HepG2 (cell line): ENCODE measurements around the gene VPS37B. TPM values are rescaled to one million over a fixed set of nuclear protein-coding genes. Genes with fewer than 3 reads are reported as not detected.

ENCODE experiments used
- ATAC-seq: fragments of 200-7000 bp; cut with Tn5 transposase; 3 replicates; pipeline ENCODE4 v1.9.1; 2020; ENCODE audit warnings: mild to moderate bottlenecking, moderate library complexity
- BruUV-seq: library from RNA; stranded (reverse); fragments of 400-500 nt; replicated peaks from 2 replicates; lab custom pipeline; 2021; lab: Mats Ljungman, UMichigan
- CTCF ChIA-PET: fragments of 300-600 bp; formaldehyde crosslinking; extraction: SDS; loops from one replicate; lab custom pipeline; 2021; ENCODE audit warnings: low total read pairs, inconsistent platforms, low intra/inter-chr PET ratio; lab: Yijun Ruan, JAX
- POLR2A ChIA-PET: fragments of 350-600 bp; sonication (Branson Sonifier 250); formaldehyde crosslinking; loops from one replicate; lab custom pipeline; 2020; ENCODE audit warnings: antibody characterized with exemption, inconsistent platforms; lab: Yijun Ruan, JAX
- DNase-seq: peaks from one replicate; pipeline ENCODE4 v3.0.0-alpha.2; 2015; ENCODE audit warnings: low spot score
- FAIRE-seq: peaks from 3 replicates; lab custom pipeline; 2011; peaks lifted over from hg19 to GRCh38; lab: Jason Lieb, UNC
- H2AFZ ChIP-seq: one replicate; pipeline ENCODE4 v1.6.1; 2011; ENCODE audit warnings: low read length, inconsistent platforms
- H3K27ac ChIP-seq: fragments of 300-600 bp; 3 replicates; pipeline ENCODE4 v1.8.0; 2011; ENCODE audit warnings: mixed run types, mild to moderate bottlenecking, mixed read lengths, low read length, inconsistent platforms; ENCODE audit not compliant: insufficient read depth; ENCODE audit errors: extremely low read length
- H3K27me3 ChIP-seq, 2 experiments: fragments of 200-600 bp in 1 of 2; 2 replicates in 1 of 2; 3 replicates in 1 of 2; pipeline versions ENCODE4 v1.6.0 to v1.8.0; 2011; ENCODE audit warnings: low read length in 2 of 2, mild to moderate bottlenecking in 2 of 2, moderate library complexity in 2 of 2, inconsistent platforms in 1 of 2; ENCODE audit not compliant: insufficient read depth in 2 of 2, control insufficient read depth in 1 of 2
- H3K36me3 ChIP-seq, 2 experiments: fragments of 200-600 bp in 1 of 2; replicated peaks in 1 of 2; 2 replicates in 1 of 2; 3 replicates in 1 of 2; pipeline versions ENCODE4 v1.5.1 to v1.8.0; 2011; ENCODE audit warnings: low read length in 2 of 2, inconsistent platforms in 1 of 2; ENCODE audit not compliant: insufficient read depth in 2 of 2, control insufficient read depth in 1 of 2
- H3K4me1 ChIP-seq: 2 replicates; pipeline ENCODE4 v1.5.1; 2012; ENCODE audit warnings: low read length, inconsistent platforms; ENCODE audit not compliant: insufficient read depth
- H3K4me2 ChIP-seq: 2 replicates; pipeline ENCODE4 v1.6.0; 2011; ENCODE audit warnings: low read depth, low read length, inconsistent platforms
- H3K4me3 ChIP-seq, 3 experiments: fragments of 200-600 bp in 1 of 3; sonication (generic), shearing (Covaris generic) in 1 of 3; replicated peaks in 1 of 3; 2 replicates each; pipeline ENCODE4 v1.5.1; 2011 to 2016; ENCODE audit warnings: low read length in 3 of 3, inconsistent platforms in 2 of 3, low read depth in 2 of 3, mild to moderate bottlenecking in 2 of 3, control low read depth in 1 of 3, mixed read lengths in 1 of 3; ENCODE audit not compliant: insufficient read depth in 1 of 3
- H3K79me2 ChIP-seq: one replicate; pipeline ENCODE4 v1.6.1; 2011; ENCODE audit warnings: low read length, inconsistent platforms; ENCODE audit not compliant: insufficient read depth
- H3K9ac ChIP-seq: 2 replicates; pipeline ENCODE4 v1.6.0; 2011; ENCODE audit warnings: mild to moderate bottlenecking, low read depth, low read length, inconsistent platforms; ENCODE audit not compliant: insufficient read depth
- H3K9me3 ChIP-seq: 2 replicates; pipeline ENCODE4 v1.5.1; 2012; ENCODE audit warnings: mild to moderate bottlenecking, low read length
- H4K20me1 ChIP-seq: 2 replicates; pipeline ENCODE4 v1.6.0; 2011; ENCODE audit warnings: inconsistent platforms, mild to moderate bottlenecking, low read length, moderate library complexity; ENCODE audit not compliant: insufficient read depth
- ARNTL ChIP-seq: sonication (generic); formaldehyde crosslinking; IDR thresholded peaks from 2 replicates; pipeline ENCODE4 v1.4.0; 2020; ENCODE audit warnings: mild to moderate bottlenecking, missing genetic modification reagents
- RARG ChIP-seq: sonication (generic); formaldehyde crosslinking; IDR thresholded peaks from 2 replicates; pipeline ENCODE4 v1.4.0; 2020; ENCODE audit warnings: low read depth, mild to moderate bottlenecking, missing genetic modification reagents
- ZBTB20 ChIP-seq: sonication (generic); formaldehyde crosslinking; IDR thresholded peaks from 2 replicates; pipeline ENCODE4 v1.8.1; 2023; ENCODE audit warnings: missing genetic modification reagents, low read depth, mild to moderate bottlenecking, borderline replicate concordance
- ZNF138 ChIP-seq: sonication (generic); formaldehyde crosslinking; IDR thresholded peaks from 2 replicates; pipeline ENCODE4 v1.5.0; 2020; ENCODE audit warnings: mild to moderate bottlenecking, low read depth, missing genetic modification reagents
- ZNF232 ChIP-seq: sonication (generic); formaldehyde crosslinking; IDR thresholded peaks from 2 replicates; pipeline ENCODE4 v1.4.0; 2020; ENCODE audit warnings: missing genetic modification reagents, borderline replicate concordance
- ZNF333 ChIP-seq: sonication (generic); formaldehyde crosslinking; IDR thresholded peaks from 2 replicates; pipeline ENCODE4 v1.4.0; 2020; ENCODE audit warnings: mild to moderate bottlenecking, missing genetic modification reagents, borderline replicate concordance
- ZNF616 ChIP-seq: sonication (generic); formaldehyde crosslinking; IDR thresholded peaks from 2 replicates; pipeline ENCODE4 v1.5.0; 2020; ENCODE audit warnings: low read depth, mild to moderate bottlenecking, missing genetic modification reagents
- WGBS: methylation state at CpG from one replicate; pipeline ENCODE4 v1.1.6; 2017; ENCODE audit warnings: low lambda C conversion rate; 5-methylcytosine and 5-hydroxymethylcytosine counted together
- in situ Hi-C: cut with HindIII; loops from 2 replicates; pipeline ENCODE4 v1.10.0; 2017; ENCODE audit warnings: low pct_unique_long_range_greater_than_20kb; ENCODE audit not compliant: extremely low pct_ligation_motif_present
- intact Hi-C: fragments of 100-400 bp; cut with micrococcal nuclease; formaldehyde crosslinking; loops from one replicate; pipeline ENCODE4 v1.10.0; 2022; ENCODE audit not compliant: unreplicated experiment
- polyA plus RNA-seq, 8 experiments: library from polyadenylated mRNA; depleted of rRNA in 3 of 8; stranded (reverse) in 7 of 8; unstranded in 1 of 8; fragments of >200 nt; fragmentation: Illumina TruSeq in 4 of 8; extraction: Trizol in 4 of 8; gene quantifications; 2 replicates each; pipeline versions ENCODE4 v1.2.1 to v1.2.3, GENCODE V29; 2011 to 2016; ENCODE audit warnings: low read depth in 4 of 8, missing spikeins in 1 of 8, mixed read lengths in 1 of 8; ENCODE audit not compliant: insufficient read depth in 1 of 8
- total RNA-seq, 5 experiments: library from RNA; depleted of rRNA; stranded (reverse); fragments of >200 nt; fragmentation: Illumina TruSeq; extraction: Trizol; gene quantifications; 2 replicates each; pipeline ENCODE4 v1.2.3, GENCODE V29; 2016; ENCODE audit warnings: low read depth in 1 of 5
- TF ChIP-seq, protein P1 (sequence below): sonication (generic); formaldehyde crosslinking; IDR thresholded peaks from 2 replicates; pipeline ENCODE4 v1.5.1; 2020; ENCODE audit warnings: mild to moderate bottlenecking, missing genetic modification reagents, borderline replicate concordance
- TF ChIP-seq, protein P2 (sequence below): sonication (generic); formaldehyde crosslinking; IDR thresholded peaks from 2 replicates; pipeline ENCODE4 v1.4.0; 2020; ENCODE audit warnings: missing genetic modification reagents
- TF ChIP-seq, protein P3 (sequence below), 2 experiments: sonication (generic) in 1 of 2; formaldehyde crosslinking in 1 of 2; IDR thresholded peaks; 2 replicates each; pipeline versions ENCODE4 v1.5.1 to v1.6.1; 2011 to 2020; ENCODE audit warnings: borderline replicate concordance in 1 of 2, low read depth in 1 of 2, low read length in 1 of 2, mild to moderate bottlenecking in 1 of 2, missing genetic modification reagents in 1 of 2, moderate library complexity in 1 of 2

The VPS37B gene
- total and polyA plus RNA-seq, 2 of the 13 experiments (the other 11 are each of a cell fraction or from before 2014, with no cell fraction given), result 4.6 to 5.3 TPM

DNA sequence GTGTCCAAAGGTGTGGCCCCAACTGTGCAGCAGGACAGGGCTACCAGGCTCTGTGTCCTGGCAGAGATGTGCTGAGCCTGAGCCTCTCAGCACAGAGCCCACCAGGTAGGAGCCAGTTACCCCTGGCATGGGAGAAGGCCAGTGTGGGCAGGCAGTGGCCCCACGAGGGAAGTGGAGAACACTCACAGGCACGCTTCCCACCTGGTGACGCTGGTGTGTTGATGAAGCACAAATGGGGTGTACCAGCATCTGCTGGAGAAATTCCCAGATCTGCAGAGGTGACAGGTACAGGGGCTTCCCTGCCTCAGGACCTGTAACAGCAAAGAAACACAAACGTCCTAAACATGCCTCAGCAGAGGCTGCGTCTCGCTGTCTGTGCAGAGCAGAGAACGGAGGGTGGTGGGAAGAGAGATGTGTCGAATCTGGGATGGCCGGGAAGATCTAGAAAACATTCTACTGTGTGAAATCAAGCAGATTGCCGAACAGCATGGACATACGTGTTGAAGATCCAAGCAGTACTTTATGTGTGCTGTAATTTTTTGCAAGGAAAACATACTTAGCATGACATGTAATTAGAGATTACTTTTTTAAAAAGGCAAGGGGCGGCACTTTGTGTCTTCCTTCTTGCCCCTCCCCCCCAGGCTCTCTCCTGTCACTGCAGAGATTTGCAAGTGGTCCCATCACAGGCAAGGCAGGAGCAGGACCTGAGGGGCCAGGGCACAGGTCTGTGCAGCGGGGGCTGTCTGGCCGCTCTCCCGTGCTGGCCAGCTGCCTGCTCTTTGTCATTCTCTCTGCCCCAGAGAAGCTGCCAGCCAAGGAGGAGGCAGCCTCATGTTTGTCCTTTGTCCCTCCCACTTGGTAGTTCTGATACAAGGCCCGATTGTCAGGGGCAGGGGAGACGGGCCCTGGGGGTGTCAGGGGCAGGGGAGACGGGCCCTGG is 43.3 kb downstream of the VPS37B start:
- Histone ChIP-seq H3K27me3 (no peaks in the 10 kb centered on the region), H4K20me1 (no peaks in the 10 kb centered on the region), H3K9ac (no peak overlapping the region), H3K79me2 (no peaks in the 10 kb centered on the region), H3K4me3 (no peak overlapping the region), H3K9me3 (no peaks in the 10 kb centered on the region), H3K36me3 (peaks cover 0 to 12% of the 10 kb centered on the region in 2 experiments; a peak in 1 of 5 replicates), H3K4me2 (no peak overlapping the region), H3K27ac (no peak overlapping the region), H3K4me1 (peaks cover 6% of the 10 kb centered on the region), H2AFZ (no peak overlapping the region)
- TF ChIP-seq ZNF333 (CRISPR knock-in tag), result no peak
- no peak for TF ChIP-seq RARG (CRISPR knock-in tag)
- TF ChIP-seq, protein P1, sequence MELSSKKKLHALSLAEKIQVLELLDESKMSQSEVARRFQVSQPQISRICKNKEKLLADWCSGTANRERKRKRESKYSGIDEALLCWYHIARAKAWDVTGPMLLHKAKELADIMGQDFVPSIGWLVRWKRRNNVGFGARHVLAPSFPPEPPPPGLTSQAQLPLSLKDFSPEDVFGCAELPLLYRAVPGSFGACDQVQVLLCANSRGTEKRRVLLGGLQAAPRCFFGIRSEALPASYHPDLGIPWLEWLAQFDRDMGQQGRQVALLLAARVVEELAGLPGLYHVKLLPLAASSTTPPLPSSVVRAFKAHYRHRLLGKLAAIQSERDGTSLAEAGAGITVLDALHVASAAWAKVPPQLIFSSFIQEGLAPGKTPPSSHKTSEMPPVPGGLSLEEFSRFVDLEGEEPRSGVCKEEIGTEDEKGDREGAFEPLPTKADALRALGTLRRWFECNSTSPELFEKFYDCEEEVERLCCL (CRISPR knock-in tag), result no peak
- TF ChIP-seq ZNF232 (CRISPR knock-in tag), result no peak
- TF ChIP-seq, protein P2, sequence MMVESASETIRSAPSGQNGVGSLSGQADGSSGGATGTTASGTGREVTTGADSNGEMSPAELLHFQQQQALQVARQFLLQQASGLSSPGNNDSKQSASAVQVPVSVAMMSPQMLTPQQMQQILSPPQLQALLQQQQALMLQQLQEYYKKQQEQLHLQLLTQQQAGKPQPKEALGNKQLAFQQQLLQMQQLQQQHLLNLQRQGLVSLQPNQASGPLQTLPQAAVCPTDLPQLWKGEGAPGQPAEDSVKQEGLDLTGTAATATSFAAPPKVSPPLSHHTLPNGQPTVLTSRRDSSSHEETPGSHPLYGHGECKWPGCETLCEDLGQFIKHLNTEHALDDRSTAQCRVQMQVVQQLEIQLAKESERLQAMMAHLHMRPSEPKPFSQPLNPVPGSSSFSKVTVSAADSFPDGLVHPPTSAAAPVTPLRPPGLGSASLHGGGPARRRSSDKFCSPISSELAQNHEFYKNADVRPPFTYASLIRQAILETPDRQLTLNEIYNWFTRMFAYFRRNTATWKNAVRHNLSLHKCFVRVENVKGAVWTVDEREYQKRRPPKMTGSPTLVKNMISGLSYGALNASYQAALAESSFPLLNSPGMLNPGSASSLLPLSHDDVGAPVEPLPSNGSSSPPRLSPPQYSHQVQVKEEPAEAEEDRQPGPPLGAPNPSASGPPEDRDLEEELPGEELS (CRISPR knock-in tag), result no peak
- TF ChIP-seq, protein P3, sequence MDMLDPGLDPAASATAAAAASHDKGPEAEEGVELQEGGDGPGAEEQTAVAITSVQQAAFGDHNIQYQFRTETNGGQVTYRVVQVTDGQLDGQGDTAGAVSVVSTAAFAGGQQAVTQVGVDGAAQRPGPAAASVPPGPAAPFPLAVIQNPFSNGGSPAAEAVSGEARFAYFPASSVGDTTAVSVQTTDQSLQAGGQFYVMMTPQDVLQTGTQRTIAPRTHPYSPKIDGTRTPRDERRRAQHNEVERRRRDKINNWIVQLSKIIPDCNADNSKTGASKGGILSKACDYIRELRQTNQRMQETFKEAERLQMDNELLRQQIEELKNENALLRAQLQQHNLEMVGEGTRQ (IDR thresholded peaks at IDR 0.05; ENCODE audit: low read depth, low read length), result no peak
- TF ChIP-seq, protein P3 (CRISPR knock-in tag; IDR thresholded peaks at IDR 0.05; ENCODE audit: borderline replicate concordance), result no peak
- no peak for TF ChIP-seq ZNF138 (CRISPR knock-in tag)
- no peak for TF ChIP-seq ARNTL (CRISPR knock-in tag)
- TF ChIP-seq ZBTB20 (CRISPR knock-in tag), result no peak
- TF ChIP-seq ZNF616, result no peak
- FAIRE-seq (no peak), DNase-seq (no peak), ATAC-seq (no peak)
- in situ Hi-C loops, result loop anchor here (25.0 kb wide), 1 partner anchor 385 kb away; the partner anchor contains the start of genes MPHOSPH9 and MTRFR
- CTCF ChIA-PET, result no interaction called here
- intact Hi-C loops, result no loop called here
- 89% methylated on average over 18 of the region's 18 CpGs for WGBS
- no TSS peak for BruUV-seq
- POLR2A ChIA-PET, result no interaction called here
